ENCODE data around the gene LRRIQ4.

LRRIQ4 gene

DNA sequence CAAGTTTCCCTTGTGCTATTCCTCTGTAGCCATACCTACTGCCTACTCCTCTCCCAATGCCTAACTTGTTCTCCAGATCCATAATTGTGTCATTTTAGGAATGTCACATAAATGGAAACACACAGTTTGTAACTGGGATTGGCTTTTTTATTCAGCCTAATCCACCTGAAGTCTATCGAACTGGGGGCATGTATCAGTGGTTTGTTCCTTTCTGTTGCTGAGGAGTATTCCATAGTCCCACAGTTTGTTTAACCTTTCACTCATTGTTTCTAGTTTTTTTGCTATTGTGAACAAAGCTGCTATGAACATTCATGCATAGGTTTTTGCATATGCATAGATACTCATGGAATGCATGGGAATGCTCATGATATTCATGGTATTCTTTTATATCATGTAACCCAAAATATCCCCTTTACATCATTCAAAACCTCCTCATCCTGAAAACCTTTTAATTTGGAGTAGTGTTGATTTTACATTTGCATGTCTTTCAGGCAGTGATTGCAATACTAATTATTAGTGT, 25.9 kb downstream of the LRRIQ4 start:
- H3K27me3 ChIP-seq (ENCODE audit: insufficient read depth, low read length): no peaks in the 10 kb centered on the region
- no peaks in the 10 kb centered on the region for H3K36me3 ChIP-seq (ENCODE audit: insufficient read depth, low read depth, low read length)
- no peaks in the 10 kb centered on the region for H3K4me1 ChIP-seq (ENCODE audit: insufficient read depth, low read length)
- no peak overlapping the region for H3K27ac ChIP-seq (ENCODE audit: low read length)
- H3K9me3 ChIP-seq (ENCODE audit: insufficient read depth, low read depth, low read length): no peaks in the 10 kb centered on the region
- H3K4me3 ChIP-seq (ENCODE audit: low read length): no peak overlapping the region
- no peak overlapping the region for H3K9ac ChIP-seq (ENCODE audit: low read depth, low read length)

GRCh38 chr3:169841171-169841570, 28.5 kb downstream of the LRRIQ4 start:
- Histone ChIP-seq H3K27me3 (ENCODE audit: insufficient read depth, low read length) (no peaks in the 10 kb centered on the region), H3K9ac (ENCODE audit: low read depth, low read length) (no peak overlapping the region), H3K4me1 (ENCODE audit: insufficient read depth, low read length) (no peaks in the 10 kb centered on the region), H3K27ac (ENCODE audit: low read length) (no peak overlapping the region), H3K36me3 (ENCODE audit: insufficient read depth, low read depth, low read length) (no peaks in the 10 kb centered on the region), H3K9me3 (ENCODE audit: insufficient read depth, low read depth, low read length) (no peaks in the 10 kb centered on the region), H3K4me3 (ENCODE audit: low read length) (no peak overlapping the region)

DNA sequence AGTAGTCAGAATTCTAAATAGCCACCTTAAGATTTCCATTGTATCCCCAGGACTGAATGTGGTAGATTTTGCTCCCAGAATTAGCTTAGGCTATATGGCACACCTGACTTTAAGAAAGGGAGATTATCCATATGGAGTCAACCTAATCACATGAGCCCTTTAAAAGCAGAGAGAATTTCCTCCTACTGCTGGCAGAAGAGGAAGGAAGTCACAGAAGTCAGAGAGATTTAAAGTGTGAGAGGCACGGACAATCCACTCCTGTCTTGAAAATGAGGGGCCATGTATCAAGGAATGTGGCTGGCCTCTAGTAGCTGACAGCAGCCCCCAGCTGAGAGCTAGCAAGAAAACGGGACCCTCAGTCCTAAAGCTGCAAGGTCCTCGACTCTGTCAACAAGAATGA, 30.3 kb downstream of the LRRIQ4 start:
- no peaks in the 10 kb centered on the region for H3K36me3 ChIP-seq (ENCODE audit: insufficient read depth, low read depth, low read length)
- H3K27me3 ChIP-seq (ENCODE audit: insufficient read depth, low read length): no peaks in the 10 kb centered on the region
- no peaks in the 10 kb centered on the region for H3K4me1 ChIP-seq (ENCODE audit: insufficient read depth, low read length)
- H3K9me3 ChIP-seq (ENCODE audit: insufficient read depth, low read depth, low read length): no peaks in the 10 kb centered on the region
- H3K9ac ChIP-seq (ENCODE audit: low read depth, low read length): no peak overlapping the region
- H3K27ac ChIP-seq (ENCODE audit: low read length): no peak overlapping the region
- H3K4me3 ChIP-seq (ENCODE audit: low read length): no peak overlapping the region

DNA sequence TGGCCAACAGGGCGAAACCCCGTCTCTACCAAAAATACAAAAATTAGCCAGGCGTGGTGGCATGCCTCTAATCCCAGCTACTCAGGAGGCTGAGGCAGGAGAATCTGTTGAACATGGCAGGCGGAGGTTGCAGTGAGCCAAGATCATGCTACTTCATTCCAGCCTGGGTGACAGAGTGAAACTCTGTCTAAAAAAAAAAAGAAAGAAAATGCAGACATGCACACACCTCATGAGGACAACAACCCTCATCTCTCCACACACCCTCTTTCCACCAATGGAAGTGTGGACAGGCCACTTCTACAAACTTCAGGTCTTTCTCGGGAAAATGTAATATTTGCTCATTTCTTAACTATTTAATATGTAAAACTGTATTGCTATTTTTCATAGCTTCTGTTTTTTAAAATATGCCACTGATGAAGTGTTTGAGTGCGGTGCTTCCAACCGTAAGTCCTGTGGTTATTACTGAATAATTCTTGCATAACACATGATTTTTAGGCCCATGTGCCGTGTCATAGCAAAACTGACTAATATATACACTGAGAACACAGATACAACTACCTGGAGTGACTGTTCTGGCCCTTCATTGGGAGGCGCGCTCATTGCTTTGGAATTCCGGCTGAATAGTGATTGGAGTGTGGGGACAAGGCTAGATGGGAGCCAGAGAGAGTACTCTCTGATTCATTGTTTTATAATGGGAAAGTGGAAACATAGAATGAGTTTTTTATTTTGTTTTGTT, 34.0 kb downstream of the LRRIQ4 start:
- H3K27ac ChIP-seq (ENCODE audit: low read length): no peak overlapping the region

GRCh38 chr3:169847896-169848295, 35.2 kb downstream of the LRRIQ4 start:
- H3K27me3 ChIP-seq (ENCODE audit: insufficient read depth, low read length): no peaks in the 10 kb centered on the region
- no peaks in the 10 kb centered on the region for H3K4me1 ChIP-seq (ENCODE audit: insufficient read depth, low read length)
- no peak overlapping the region for H3K27ac ChIP-seq (ENCODE audit: low read length)
- H3K9me3 ChIP-seq (ENCODE audit: insufficient read depth, low read depth, low read length): no peaks in the 10 kb centered on the region
- no peaks in the 10 kb centered on the region for H3K36me3 ChIP-seq (ENCODE audit: insufficient read depth, low read depth, low read length)
- no peak overlapping the region for H3K9ac ChIP-seq (ENCODE audit: low read depth, low read length)
- no peak overlapping the region for H3K4me3 ChIP-seq (ENCODE audit: low read length)

More for the DNA sequence above, 34.0 kb downstream of the LRRIQ4 start:
- Histone ChIP-seq H3K9ac (ENCODE audit: low read depth, low read length) (no peak overlapping the region), H3K36me3 (ENCODE audit: insufficient read depth, low read depth, low read length) (no peaks in the 10 kb centered on the region), H3K9me3 (ENCODE audit: insufficient read depth, low read depth, low read length) (no peaks in the 10 kb centered on the region), H3K4me3 (ENCODE audit: low read length) (no peak overlapping the region), H3K27me3 (ENCODE audit: insufficient read depth, low read length) (no peaks in the 10 kb centered on the region), H3K4me1 (ENCODE audit: insufficient read depth, low read length) (no peaks in the 10 kb centered on the region)

DNA sequence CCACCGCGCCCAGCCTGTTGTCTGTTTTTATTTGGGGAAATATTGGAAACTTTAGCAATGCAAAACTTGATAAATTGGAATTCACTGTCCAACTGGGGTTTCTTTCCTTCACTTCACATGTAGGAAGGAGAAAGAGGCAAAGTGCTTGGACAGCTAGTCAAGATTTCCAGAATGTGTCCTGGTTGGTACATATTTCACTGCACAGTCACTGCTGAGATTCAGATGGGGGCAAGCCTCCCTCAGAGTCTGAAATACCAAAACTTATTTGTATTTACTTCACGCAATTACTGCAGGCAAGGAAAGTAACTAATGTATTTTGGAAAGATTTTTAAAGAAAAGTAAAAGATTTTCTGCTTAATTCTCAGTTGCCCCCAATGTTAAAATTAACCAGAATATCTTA, 36.1 kb downstream of the LRRIQ4 start:
- no peaks in the 10 kb centered on the region for H3K27me3 ChIP-seq (ENCODE audit: insufficient read depth, low read length)
- H3K4me3 ChIP-seq (ENCODE audit: low read length): no peak overlapping the region
- no peaks in the 10 kb centered on the region for H3K4me1 ChIP-seq (ENCODE audit: insufficient read depth, low read length)
- no peaks in the 10 kb centered on the region for H3K9me3 ChIP-seq (ENCODE audit: insufficient read depth, low read depth, low read length)
- H3K27ac ChIP-seq (ENCODE audit: low read length): no peak overlapping the region
- H3K36me3 ChIP-seq (ENCODE audit: insufficient read depth, low read depth, low read length): no peaks in the 10 kb centered on the region
- H3K9ac ChIP-seq (ENCODE audit: low read depth, low read length): no peak overlapping the region

- no peaks in the 10 kb centered on the region for H3K36me3 ChIP-seq (ENCODE audit: insufficient read depth, low read depth, low read length)
- no peaks in the 10 kb centered on the region for H3K4me1 ChIP-seq (ENCODE audit: insufficient read depth, low read length)
- no peak overlapping the region for H3K9ac ChIP-seq (ENCODE audit: low read depth, low read length)
- no peak overlapping the region for H3K27ac ChIP-seq (ENCODE audit: low read length)
- H3K4me3 ChIP-seq (ENCODE audit: low read length): no peak overlapping the region
- no peaks in the 10 kb centered on the region for H3K9me3 ChIP-seq (ENCODE audit: insufficient read depth, low read depth, low read length)
- H3K27me3 ChIP-seq (ENCODE audit: insufficient read depth, low read length): no peaks in the 10 kb centered on the region
These were observed 37.9 kb downstream of the LRRIQ4 start for GRCh38 chr3:169850618-169851017.

GRCh38 chr3:169855514-169855913, 42.8 kb downstream of the LRRIQ4 start:
- H3K9ac ChIP-seq (ENCODE audit: low read depth, low read length): no peak overlapping the region
- no peaks in the 10 kb centered on the region for H3K9me3 ChIP-seq (ENCODE audit: insufficient read depth, low read depth, low read length)
- no peaks in the 10 kb centered on the region for H3K36me3 ChIP-seq (ENCODE audit: insufficient read depth, low read depth, low read length)
- H3K4me3 ChIP-seq (ENCODE audit: low read length): no peak overlapping the region
- no peaks in the 10 kb centered on the region for H3K27me3 ChIP-seq (ENCODE audit: insufficient read depth, low read length)
- H3K27ac ChIP-seq (ENCODE audit: low read length): no peak overlapping the region
- no peaks in the 10 kb centered on the region for H3K4me1 ChIP-seq (ENCODE audit: insufficient read depth, low read length)

DNA sequence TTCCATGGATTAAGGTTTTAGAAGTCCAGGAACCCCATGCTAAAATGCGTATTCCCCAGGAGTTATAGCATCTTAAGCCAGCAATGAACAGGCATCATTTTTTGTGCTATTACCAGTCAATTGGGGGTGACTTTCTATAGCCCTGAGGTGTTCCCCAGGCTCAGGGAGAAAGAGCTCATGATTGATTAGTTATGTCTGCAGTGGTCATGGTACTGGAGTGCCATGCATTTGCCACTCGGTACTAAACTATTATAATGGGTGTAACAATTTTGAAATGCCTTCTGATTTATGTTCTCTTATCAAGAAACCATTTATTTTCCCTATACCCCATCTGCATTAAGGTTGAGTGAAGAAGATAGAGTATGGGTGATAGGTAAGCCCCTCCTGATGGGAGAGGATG, 45.1 kb downstream of the LRRIQ4 start:
- Histone ChIP-seq H3K9me3 (ENCODE audit: insufficient read depth, low read depth, low read length) (no peaks in the 10 kb centered on the region), H3K36me3 (ENCODE audit: insufficient read depth, low read depth, low read length) (no peaks in the 10 kb centered on the region), H3K4me1 (ENCODE audit: insufficient read depth, low read length) (peaks cover 6% of the 10 kb centered on the region; the same call in 1 of the 2 replicates), H3K27ac (ENCODE audit: low read length) (no peak overlapping the region), H3K27me3 (ENCODE audit: insufficient read depth, low read length) (no peaks in the 10 kb centered on the region), H3K4me3 (ENCODE audit: low read length) (no peak overlapping the region), H3K9ac (ENCODE audit: low read depth, low read length) (no peak overlapping the region)

GRCh38 chr3:169861871-169862270, 49.2 kb downstream of the LRRIQ4 start:
- H3K4me1 ChIP-seq (ENCODE audit: insufficient read depth, low read length): peaks cover 6% of the 10 kb centered on the region; the same call in 1 of the 2 replicates
- H3K36me3 ChIP-seq (ENCODE audit: insufficient read depth, low read depth, low read length): no peaks in the 10 kb centered on the region
- H3K27me3 ChIP-seq (ENCODE audit: insufficient read depth, low read length): no peaks in the 10 kb centered on the region
- H3K9ac ChIP-seq (ENCODE audit: low read depth, low read length): no peak overlapping the region
- H3K27ac ChIP-seq (ENCODE audit: low read length): no peak overlapping the region
- no peak overlapping the region for H3K4me3 ChIP-seq (ENCODE audit: low read length)
- H3K9me3 ChIP-seq (ENCODE audit: insufficient read depth, low read depth, low read length): no peaks in the 10 kb centered on the region

- no peaks in the 10 kb centered on the region for H3K27me3 ChIP-seq (ENCODE audit: insufficient read depth, low read length)
- no peak overlapping the region for H3K9ac ChIP-seq (ENCODE audit: low read depth, low read length)
- no peaks in the 10 kb centered on the region for H3K36me3 ChIP-seq (ENCODE audit: insufficient read depth, low read depth, low read length)
- no peak overlapping the region for H3K27ac ChIP-seq (ENCODE audit: low read length)
- H3K9me3 ChIP-seq (ENCODE audit: insufficient read depth, low read depth, low read length): no peaks in the 10 kb centered on the region
- peaks cover 6% of the 10 kb centered on the region; the same call in 1 of the 2 replicates for H3K4me1 ChIP-seq (ENCODE audit: insufficient read depth, low read length)
- no peak overlapping the region for H3K4me3 ChIP-seq (ENCODE audit: low read length)
These were observed 50.8 kb downstream of the LRRIQ4 start for GRCh38 chr3:169863458-169863899.

- H3K9me3 ChIP-seq (ENCODE audit: insufficient read depth, low read depth, low read length): no peaks in the 10 kb centered on the region
- no peak overlapping the region for H3K27ac ChIP-seq (ENCODE audit: low read length)
- peaks cover 6% of the 10 kb centered on the region; the same call in 1 of the 2 replicates for H3K4me1 ChIP-seq (ENCODE audit: insufficient read depth, low read length)
- no peaks in the 10 kb centered on the region for H3K36me3 ChIP-seq (ENCODE audit: insufficient read depth, low read depth, low read length)
- H3K9ac ChIP-seq (ENCODE audit: low read depth, low read length): no peak overlapping the region
- H3K27me3 ChIP-seq (ENCODE audit: insufficient read depth, low read length): no peaks in the 10 kb centered on the region
- no peak overlapping the region for H3K4me3 ChIP-seq (ENCODE audit: low read length)
These were observed 51.6 kb downstream of the LRRIQ4 start for GRCh38 chr3:169864270-169864669.
